Epidermal melanocyte (primary cell): Measurements from ENCODE around the gene DENND1C.
"Not testable (repeated sequence)": the region's sequence is repeated elsewhere in the genome, so short reads cannot be mapped to it uniquely, and the experiment has no call there.

ENCODE experiments used
- DNase-seq: peaks from one replicate; pipeline ENCODE4 v3.0.0; 2011; ENCODE audit warnings: low spot score; ENCODE audit not compliant: insufficient read length

The DENND1C gene

DNA sequence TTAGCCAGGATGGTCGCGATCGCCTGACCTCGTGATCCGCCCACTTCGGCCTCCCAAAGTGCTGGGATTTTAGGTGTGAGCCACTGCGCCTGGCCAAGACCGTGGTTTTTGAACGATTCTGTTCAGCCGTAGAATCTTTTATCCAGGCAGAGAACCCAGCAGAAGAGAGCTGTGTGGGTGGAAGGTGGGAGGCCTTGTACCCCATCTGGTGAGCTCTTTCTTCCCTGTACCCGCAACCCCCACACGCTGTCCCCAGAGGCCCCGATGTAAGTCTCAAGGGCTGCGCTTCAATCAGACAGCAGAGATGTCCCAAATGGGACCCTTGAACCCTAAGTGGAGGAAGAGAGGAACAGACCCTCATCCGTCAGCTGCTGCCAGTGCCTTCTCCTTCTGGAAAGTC, 25.7 kb downstream of the DENND1C start:
- no peak for DNase-seq

DNA sequence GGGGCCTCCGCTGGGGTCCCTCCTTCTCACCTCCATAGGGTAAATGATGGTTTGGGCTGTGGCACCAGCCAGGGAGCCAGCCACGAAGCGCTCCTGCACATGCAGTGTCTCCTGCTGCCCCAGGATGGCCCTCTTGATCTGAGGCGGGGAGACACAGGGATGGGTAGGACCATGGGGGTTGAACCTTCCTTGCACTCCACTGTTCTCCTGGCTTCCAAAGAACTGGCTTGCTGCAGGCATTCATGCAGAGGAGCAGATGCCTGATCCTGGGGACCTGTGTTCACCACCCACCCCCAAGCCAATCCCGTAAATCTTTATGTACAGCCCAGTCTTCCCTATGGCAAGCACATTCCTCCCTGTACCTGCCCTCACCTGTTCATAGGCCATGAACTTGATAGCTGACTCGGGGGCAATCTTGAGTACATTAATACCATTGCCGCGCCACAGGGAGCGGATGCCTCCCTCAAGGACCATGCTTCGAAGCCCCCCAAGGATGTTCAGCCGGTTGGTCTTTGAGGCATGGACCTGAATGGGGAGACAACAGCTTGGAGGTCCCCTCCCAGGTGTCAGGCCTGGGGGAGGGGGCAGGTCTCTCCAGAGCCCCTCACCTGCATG, 27.5 kb downstream of the DENND1C start:
- no peak for DNase-seq

DNA sequence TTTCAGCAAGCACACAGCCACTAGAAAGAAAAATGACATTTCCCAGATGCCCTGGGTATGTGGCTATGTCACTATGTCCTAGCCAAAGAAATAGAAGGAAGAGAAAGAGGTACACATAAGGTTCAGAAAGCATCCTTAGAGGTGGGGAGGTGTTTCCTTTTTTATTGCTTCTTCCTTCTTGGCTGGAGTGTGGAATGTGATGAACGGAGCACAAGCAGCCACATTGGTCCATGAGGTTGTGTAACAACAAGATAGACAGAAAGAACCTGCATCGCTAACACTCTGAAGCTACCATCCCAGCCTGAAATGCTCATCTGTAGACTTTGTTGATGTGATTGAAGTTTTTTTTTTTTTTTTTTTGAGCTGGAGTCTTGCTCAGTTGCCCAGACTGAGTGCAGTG, 28.7 kb downstream of the DENND1C start:
- DNase-seq, result no peak

DNA sequence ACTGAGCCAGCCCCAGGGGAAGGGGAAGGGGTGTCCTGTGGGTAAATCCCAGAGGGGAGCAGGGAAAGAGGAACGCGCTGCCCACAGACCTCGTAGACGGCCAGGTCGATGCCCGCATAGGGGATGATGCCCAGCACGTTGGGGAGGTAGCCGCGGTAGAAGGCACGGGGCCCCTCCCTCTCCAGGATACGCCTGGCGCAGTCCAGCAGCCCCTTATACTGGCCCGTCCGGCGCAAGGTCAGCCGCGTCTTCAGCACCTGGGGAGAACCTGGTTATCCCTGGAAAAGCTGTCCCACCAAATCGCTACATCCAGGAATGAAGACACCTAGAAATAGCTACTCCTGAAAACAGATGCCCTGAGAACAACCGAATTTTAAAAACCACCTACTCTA, 29.4 kb downstream of the DENND1C start:
- DNase-seq, result no peak

DNA sequence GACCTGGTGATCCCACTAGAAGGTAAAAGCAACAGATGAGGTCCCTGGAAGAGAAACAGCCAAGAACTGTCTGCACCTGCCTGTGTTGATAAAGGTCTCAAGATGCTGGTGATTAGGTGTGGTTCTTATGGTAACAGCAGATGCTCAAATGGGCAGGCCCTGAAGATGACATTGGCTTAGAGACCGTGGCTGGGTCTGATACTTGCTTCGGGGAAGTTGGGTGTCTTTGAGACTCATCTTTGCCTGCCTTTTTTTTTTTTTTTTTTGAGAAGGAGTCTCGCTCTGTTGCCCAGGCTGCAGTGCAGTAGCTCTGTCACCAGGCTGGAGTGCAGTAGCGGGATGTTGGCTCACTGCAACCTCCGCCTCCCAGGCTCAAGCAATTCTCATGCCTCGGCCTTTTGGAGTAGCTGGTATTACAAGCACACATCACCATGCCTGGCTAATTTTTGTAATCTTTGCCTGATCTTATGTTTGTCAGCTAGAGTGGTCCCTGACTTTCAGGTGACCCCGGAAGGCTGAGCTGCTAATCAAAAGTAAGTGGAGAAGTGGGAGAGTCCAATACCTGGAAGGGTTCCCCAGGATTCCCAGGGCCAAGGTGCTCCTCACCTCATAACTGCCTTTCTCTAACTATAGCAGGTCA, 29.9 kb downstream of the DENND1C start:
- DNase-seq, result no peak

DNA sequence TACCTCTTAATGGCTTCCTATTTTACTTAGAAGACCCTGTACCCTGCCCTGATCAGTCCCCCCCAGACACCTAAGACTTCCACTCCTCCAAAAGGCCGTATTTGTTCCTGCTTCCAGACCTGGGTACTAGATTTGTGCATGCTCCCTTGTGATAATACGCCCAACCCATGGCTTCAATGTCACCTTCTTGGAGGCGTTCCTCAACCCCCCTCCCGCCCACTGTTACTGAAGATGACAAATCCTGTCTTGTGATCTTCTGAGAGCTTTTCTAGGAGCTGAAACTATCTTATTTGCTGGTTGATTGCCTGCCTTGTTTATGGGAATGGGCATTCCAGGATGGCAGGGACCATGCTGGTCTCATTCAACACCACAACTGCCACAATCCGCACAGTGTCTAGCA, 31.4 kb downstream of the DENND1C start:
- no peak for DNase-seq

DNA sequence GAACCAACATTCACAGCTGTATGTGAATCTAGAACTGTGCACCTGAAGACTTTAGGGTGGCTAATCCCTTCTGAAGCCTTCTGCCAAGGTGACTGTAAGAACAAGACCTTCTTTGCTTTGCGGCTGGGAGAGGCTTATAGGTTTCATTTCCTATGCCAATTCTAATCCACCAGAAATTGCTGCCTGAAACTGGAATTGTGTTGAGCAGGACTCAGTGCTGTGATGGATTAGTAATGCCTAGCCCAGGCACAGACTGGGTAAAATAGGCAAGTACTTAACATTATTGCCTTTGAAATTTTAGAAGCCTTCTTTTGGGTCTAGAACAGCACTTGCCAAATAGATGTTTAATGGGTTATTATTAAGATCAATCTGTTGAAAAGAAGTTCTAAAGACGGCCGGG, 33.5 kb downstream of the DENND1C start:
- no peak for DNase-seq

DNA sequence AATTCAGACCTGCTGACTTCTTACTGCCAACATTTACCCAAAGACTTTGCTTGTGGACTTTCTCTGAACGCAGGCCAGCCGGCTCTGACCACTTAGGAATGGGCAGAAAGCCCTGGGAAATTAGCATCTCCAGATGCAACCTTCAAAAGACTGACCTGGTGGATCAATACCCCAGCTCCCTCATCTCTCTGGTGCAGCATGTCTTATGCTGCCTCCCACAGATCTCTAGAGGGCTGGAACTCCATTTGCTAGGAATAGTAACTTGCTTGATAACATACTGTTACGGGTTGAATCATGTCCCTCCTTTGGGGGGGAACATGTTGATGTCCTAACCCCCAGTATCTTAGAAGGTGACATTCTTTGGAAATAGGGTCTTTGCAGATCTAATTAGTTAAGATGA, 35.1 kb downstream of the DENND1C start:
- DNase-seq, result no peak

DNA sequence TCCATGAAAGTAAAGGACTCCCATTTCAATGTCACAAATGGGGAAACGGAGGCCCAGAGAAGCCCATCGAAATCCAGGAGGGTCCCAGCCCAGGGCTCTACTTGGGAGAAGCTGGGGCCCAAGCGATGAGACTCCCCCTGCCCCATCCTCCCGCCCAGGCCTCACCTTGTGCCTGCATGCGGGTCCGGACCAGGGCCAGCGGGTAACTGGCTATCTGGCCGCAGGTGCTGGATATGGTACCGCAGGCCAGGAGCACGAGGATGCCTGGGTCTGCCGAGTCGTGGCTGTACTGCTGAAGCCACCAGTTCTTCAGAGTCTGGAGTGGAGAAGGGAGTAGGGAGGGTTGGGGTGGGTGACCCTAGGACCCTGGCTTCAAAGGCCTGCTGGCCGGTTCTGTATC, 37.6 kb downstream of the DENND1C start:
- DNase-seq, result no peak

DNA sequence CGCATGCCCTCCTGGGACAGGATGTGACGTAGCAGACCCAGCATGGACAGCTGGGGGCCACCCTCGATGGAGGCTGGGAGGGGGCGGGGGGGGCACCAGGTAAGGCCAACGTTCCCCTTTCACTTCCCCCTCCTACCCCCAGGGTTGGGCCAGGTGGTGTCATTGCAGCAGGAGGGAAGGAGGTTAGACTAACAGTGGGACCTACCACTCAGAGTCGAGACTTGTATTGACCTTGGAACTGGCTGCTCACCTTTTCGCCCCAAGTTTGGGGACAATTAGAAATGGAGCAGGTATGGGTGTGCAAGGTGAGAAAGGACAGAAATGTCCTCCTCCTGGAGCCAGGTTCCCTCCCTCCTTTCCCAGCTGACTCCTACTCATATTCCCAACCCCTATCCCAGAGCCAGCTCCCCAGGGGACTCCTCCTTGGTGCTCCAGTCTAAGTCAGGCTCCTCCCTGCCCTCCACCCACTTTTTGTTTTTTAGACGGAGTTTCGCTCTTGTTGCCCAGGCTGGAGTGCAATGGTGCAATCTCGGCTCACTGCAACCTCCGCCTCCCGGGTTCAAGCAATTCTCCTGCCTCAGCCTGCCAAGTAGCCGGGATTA, 39.4 kb downstream of the DENND1C start:
- no peak for DNase-seq

DNA sequence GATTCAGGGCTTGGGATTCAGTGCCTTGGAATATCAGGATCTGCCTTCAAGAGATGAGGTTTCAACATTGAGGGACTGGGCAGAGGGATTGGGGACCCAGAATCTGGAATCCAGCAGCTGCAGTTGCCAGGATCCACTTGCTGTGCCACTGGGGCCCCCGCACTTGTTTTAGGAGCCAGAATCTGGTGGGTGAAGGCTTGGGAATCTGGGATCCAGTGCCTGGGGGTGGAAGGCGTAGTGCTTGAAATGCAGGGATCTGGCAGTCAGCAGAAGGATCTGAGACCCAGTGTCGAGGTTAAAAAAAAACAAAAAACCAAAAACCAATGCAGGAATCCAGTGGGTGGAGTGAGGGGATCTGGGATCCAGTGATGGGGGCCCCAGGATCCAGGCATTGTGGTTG, 40.7 kb downstream of the DENND1C start:
- no peak for DNase-seq

DNA sequence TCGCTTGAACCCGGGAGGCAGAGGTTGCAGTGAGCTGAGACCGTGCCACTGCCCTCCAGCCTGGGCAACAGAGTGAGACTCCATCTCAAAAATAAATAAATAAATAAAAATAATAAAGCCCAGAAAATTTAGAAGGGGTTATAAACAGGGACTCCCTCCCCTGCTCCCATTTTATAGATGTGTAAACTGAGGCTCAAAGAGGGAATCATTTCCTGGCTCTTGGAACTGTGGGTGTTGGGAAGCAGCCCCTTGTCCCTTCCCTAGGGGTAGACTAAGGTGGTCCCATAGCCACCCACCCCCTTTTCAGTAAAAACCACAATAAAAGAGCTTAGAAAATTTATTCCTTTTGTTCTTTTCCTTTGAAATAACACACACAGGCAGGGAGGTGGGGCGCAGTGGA, 41.8 kb downstream of the DENND1C start:
- no peak for DNase-seq

DNA sequence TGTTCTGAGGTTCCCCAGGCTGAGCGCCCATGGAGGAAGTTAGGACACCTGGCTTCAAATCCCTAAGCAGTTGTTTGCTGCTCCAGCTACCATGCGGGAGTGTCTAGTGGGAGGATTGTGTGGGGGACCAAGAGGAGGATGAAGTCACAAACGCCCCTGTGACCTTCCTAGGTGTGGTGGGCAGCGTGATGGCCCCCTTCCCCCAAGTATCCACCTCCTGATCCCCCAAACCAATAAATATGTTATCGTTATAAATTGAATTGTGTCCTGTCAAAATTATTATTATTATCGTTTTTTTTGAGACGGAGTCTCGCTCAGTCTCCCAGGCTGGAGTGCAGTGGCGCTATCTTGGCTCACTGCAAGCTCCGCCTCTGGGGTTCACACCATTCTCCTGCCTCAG, 47.9 kb downstream of the DENND1C start, which contains the start of gene SLC25A41:
SLC25A41 (minus strand) TSS at position 101 of the 400 bp plus-strand sequence; CDS start at position 31, 70 bp downstream.
- no peak for DNase-seq

DNA sequence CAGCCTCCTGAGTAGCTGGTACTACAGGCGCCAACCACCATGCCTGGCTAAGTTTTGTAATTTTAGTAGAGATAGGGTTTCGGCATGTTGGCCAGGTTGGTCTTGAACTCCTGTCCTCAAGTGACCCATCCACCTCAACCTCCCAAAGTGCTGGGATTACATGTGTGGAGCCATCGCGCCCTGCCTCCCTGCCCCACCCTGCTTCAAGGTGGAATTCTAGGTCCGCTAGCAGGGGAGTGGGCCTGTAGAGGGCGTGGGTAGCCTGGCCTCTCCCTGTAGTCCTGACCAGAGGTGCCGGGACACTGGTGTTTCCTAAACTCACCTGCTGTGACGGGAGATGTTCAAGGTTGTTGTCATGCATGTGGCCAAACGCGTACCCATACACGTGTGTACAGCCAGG, 48.4 kb downstream of the DENND1C start:
- no peak for DNase-seq

DNA sequence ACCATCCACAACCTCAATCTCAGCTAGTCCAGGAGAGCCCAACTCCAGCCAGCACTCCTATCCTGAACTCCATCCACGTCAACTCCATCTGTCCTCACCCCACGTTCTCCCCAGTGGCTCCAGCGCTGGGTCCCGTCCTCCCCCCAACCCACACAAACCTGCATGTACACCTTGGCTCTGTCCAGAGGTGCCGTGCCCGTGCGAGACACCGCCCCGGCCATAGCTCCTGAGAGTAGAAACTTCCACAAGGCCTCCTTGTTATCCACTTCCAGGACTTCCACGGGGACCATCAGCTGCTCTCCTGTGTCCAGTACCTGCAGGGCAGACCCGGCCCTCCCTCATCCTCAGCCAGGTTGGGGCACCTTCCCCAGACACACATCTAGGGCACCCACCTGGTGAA, 49.7 kb downstream of the DENND1C start:
- no peak for DNase-seq

DNA sequence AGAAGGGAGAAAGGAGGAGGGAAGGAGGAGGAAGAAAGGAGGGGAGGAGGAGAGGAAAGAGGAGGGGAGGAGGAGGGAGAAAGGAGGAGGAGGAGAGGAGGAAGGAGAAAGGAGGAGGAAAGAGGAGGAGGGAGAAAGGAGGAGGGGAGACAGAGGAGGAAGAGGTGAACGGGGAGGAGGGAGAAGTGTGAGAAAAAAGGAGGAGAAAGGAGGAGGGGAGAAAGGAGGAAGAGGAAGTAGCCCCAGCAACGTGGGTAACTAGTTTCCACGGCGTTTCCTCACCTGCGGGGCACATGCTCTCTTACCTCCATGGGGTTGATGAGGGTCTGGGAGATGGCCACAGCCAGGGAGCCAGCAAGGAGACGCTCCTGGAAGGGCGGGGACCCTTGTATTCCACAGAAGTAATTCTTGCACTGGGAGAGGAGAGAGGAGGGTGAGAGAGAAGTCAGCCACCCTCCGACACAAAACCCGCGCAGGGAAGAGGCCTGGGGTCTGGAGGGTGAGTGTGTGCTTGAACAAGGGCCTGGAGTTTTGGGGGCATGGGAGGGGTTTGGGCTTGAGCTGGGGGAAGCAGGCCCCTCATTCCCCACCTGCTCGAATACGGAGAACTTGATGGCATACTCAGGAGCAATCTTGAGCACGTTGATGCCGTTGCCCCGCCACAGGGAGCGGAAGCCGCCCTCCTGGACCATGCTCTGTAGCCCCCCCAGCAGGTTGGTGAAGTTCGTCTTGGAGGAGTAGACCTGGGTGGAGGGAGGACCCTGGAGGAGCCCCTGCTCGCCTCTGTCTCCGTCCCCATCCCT, 52.0 kb downstream of the DENND1C start:
- no peak for DNase-seq

DNA sequence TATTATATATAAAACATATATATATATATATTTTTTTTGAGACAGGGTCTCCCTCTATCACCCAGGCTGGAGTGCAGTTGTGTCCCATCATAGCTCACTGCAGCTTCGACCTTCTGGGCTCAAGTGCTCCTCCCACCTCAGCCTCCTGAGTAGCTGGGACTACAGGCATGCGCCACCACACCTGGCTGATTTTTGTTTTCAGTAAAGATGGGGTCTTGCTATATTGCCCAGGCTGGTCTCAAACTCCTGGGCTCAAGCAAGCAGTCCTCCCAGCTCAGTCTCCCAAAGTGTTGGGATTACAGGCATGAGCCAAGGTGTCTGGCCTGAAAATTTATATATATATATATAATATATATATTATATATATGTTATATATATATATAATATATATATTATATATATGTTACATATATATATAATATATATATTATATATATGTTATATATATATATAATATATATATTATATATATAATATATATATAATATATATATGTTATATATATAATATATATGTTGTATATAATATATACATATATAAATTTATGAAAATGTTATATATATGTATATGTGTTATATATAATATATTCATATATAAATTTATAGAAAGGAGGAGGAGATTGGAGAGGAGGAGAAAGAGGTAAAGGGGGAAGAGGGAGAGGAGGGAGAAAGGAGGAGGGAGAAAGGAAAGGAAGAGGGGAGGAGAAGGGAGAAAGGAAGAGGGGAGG, 52.7 kb downstream of the DENND1C start:
- not testable (repeated sequence) for DNase-seq

DNA sequence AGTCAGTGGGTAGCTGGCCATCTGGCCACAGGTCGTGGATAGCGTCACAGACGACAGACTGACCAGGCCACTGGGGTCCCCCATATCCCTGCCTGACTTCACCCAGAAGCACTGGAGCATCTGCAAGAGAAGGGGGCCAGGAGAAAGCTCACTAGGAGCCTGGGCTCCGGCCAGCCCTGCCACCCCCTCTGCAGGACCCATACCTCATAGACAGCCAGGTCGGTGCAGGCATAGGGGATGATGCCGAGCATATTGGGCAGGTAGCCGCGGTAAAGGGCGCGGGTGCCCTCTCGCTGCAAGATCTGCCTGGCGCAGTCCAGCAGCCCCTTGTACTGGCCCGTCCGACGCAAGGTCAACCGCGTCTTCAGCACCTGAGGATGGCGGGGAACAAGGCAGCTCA, 54.5 kb downstream of the DENND1C start:
- no peak for DNase-seq

DNA sequence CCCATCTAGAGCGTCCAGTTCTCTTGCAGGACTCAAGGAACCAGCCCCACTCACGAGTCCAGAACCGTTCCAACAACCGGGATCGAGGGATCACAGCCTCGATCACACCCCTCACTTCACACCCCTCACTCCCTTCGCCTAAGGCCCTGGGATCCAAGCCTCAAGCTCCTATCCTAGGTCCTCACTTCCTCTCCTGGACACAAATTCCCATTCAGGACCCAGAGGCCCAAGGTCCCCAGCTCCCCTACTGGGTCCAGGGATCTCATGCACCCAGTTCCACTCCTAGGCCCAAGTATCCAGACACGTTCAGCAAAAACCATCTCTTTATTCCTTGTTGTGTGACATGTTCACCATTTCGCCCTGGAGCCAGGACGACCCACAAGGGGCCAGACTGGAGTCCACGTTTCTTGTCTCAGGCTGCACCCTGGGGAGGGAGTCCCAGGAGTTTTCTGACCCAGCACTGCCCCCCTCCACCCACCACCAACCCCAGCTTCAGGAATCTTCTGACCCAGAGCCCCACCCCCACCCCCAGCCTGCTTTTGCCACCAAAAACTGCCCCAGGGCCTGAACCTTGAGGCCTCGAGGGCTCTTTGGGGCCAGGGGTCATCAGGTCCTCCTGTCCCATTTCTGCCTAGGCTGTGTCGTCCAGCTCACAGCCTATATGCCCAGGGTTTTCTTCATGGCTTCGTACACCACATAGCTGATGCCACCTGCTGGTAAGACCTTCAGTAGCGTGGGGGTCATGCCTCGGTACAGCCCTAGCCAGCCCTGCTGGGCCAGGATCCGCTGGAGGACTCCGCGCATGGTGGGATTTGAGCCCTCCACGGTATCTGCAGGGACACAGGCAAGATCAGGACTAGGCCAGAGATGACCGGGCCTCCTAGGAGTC, 55.6 kb downstream of the DENND1C start:
- DNase-seq, result no peak

DNA sequence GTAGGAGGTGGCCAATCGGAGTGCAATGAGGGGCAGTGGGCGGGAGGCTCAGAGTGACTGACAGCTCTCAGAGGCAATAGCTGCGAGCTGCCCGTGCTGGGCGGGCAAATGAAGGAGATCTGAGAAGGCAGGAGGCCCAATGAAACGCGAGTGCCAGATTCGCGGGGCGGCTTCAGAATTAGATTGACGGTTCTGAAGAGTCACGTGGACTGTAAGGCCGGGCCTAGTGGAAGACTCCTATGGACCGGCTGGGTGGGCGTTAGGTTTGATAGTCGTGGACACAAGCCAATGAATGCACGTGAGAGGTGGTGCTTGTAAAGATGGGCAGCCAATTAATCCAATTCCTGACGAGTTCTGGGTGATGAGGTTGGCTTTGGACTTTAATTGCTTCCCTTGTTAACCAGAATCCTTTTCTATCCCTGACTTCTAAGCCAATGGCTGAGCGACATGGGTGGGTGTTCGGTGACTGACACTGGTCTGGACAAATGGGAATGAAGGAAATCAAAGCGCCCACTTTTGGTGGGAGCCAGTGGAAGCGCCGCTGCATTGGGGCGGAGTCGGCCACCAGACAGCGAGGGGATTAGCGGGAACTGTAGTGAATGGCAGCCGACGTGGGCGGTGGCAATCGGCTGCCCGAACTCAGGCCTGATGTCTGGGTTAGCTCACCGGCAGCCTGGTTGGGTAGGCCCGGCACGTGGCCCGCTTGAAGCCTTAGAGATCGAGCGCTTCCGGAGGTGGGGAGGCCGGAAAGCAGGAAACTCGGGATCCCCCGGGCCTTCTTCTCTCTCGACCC, 56.5 kb downstream of the DENND1C start:
- peak; percentile 100 for DNase-seq
